ENCODE measurements around the gene PARD6G. TPM values are rescaled to one million over a fixed set of nuclear protein-coding genes. Genes with fewer than 3 reads are reported as not detected.

Gene PARD6G
- total and polyA plus RNA-seq, 2 experiments from 2014 or later: 6.9 to 18.5 TPM

DNA sequence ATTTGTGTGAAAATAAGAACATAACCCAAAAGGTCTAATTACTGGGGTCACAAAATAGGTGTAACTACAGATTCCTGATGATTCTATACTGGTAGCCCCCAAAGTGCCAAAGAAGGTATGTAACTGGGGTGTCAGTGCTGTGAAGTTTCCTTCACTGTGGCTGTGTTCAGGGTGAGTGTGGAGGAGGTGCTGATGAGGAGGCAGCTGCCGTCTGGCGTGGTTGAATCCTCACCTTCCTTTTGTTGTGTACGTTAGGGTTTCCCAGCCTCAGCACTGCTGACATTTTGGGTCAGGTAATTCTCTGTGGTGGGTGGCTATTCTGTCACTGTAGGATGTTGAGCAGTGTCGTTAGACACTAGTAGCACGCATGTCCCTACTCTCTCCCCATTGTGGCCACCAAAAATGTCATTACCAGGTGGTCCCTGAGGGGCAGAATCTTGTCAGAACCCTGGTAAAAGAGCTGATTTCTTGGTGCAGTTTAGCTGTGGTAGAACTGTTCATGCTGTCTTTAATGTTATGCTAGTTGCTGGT is 106.8 kb downstream of the PARD6G start:
- Histone ChIP-seq H2AFZ (no peak overlapping the region), H3K4me2 (no peak overlapping the region), H3K79me2 (replicated peaks; ENCODE audit: insufficient read depth) (peaks cover 15% of the 10 kb centered on the region), H3K27ac (ENCODE audit: low read depth) (no peak overlapping the region), H3K4me1 (ENCODE audit: insufficient read depth) (no peaks in the 10 kb centered on the region), H4K20me1 (replicated peaks; ENCODE audit: insufficient read depth) (peaks cover 27% of the 10 kb centered on the region), H3F3A (replicated peaks; ENCODE audit: low read depth) (no peaks in the 10 kb centered on the region; the same call in 1 of the 2 replicates), H3K27me3 (ENCODE audit: insufficient read depth) (no peaks in the 10 kb centered on the region), H3K4me3 (no peak overlapping the region), H3K36me3 (ENCODE audit: insufficient read depth) (peaks cover 11% of the 10 kb centered on the region), H3K9me2 (ENCODE audit: insufficient read depth) (no peaks in the 10 kb centered on the region)
- peaks cover 50% of the 10 kb centered on the region for H3K36me3 Mint-ChIP-seq (ENCODE audit: low read depth)
- no peak for DNase-seq (ENCODE audit: low spot score)
- 0 out of 3 replicates have a peak, but pooled peaks cover 4% of the 10 kb centered on the region for H3K4me1 Mint-ChIP-seq
- no peak for ATAC-seq
- H3K27ac Mint-ChIP-seq: no peak overlapping the region
- TF ChIP-seq CREB1 (CRISPR knock-in tag; IDR thresholded peaks at IDR 0.05; ENCODE audit: low read depth): no peak
- TF ChIP-seq NANOG (IDR thresholded peaks at IDR 0.05; ENCODE audit: borderline replicate concordance): no peak
- TF ChIP-seq, protein P1, sequence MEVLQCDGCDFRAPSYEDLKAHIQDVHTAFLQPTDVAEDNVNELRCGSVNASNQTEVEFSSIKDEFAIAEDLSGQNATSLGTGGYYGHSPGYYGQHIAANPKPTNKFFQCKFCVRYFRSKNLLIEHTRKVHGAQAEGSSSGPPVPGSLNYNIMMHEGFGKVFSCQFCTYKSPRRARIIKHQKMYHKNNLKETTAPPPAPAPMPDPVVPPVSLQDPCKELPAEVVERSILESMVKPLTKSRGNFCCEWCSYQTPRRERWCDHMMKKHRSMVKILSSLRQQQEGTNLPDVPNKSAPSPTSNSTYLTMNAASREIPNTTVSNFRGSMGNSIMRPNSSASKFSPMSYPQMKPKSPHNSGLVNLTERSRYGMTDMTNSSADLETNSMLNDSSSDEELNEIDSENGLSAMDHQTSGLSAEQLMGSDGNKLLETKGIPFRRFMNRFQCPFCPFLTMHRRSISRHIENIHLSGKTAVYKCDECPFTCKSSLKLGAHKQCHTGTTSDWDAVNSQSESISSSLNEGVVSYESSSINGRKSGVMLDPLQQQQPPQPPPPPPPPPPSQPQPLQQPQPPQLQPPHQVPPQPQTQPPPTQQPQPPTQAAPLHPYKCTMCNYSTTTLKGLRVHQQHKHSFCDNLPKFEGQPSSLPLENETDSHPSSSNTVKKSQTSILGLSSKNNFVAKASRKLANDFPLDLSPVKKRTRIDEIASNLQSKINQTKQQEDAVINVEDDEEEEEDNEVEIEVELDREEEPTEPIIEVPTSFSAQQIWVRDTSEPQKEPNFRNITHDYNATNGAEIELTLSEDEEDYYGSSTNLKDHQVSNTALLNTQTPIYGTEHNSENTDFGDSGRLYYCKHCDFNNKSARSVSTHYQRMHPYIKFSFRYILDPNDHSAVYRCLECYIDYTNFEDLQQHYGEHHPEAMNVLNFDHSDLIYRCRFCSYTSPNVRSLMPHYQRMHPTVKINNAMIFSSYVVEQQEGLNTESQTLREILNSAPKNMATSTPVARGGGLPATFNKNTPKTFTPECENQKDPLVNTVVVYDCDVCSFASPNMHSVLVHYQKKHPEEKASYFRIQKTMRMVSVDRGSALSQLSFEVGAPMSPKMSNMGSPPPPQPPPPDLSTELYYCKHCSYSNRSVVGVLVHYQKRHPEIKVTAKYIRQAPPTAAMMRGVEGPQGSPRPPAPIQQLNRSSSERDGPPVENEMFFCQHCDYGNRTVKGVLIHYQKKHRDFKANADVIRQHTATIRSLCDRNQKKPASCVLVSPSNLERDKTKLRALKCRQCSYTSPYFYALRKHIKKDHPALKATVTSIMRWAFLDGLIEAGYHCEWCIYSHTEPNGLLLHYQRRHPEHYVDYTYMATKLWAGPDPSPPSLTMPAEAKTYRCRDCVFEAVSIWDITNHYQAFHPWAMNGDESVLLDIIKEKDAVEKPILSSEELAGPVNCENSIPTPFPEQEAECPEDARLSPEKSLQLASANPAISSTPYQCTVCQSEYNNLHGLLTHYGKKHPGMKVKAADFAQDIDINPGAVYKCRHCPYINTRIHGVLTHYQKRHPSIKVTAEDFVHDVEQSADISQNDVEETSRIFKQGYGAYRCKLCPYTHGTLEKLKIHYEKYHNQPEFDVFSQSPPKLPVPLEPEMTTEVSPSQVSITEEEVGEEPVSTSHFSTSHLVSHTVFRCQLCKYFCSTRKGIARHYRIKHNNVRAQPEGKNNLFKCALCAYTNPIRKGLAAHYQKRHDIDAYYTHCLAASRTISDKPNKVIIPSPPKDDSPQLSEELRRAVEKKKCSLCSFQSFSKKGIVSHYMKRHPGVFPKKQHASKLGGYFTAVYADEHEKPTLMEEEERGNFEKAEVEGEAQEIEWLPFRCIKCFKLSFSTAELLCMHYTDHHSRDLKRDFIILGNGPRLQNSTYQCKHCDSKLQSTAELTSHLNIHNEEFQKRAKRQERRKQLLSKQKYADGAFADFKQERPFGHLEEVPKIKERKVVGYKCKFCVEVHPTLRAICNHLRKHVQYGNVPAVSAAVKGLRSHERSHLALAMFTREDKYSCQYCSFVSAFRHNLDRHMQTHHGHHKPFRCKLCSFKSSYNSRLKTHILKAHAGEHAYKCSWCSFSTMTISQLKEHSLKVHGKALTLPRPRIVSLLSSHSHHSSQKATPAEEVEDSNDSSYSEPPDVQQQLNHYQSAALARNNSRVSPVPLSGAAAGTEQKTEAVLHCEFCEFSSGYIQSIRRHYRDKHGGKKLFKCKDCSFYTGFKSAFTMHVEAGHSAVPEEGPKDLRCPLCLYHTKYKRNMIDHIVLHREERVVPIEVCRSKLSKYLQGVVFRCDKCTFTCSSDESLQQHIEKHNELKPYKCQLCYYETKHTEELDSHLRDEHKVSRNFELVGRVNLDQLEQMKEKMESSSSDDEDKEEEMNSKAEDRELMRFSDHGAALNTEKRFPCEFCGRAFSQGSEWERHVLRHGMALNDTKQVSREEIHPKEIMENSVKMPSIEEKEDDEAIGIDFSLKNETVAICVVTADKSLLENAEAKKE (CRISPR knock-in tag; IDR thresholded peaks at IDR 0.05): no peak
- TF ChIP-seq, protein P2, sequence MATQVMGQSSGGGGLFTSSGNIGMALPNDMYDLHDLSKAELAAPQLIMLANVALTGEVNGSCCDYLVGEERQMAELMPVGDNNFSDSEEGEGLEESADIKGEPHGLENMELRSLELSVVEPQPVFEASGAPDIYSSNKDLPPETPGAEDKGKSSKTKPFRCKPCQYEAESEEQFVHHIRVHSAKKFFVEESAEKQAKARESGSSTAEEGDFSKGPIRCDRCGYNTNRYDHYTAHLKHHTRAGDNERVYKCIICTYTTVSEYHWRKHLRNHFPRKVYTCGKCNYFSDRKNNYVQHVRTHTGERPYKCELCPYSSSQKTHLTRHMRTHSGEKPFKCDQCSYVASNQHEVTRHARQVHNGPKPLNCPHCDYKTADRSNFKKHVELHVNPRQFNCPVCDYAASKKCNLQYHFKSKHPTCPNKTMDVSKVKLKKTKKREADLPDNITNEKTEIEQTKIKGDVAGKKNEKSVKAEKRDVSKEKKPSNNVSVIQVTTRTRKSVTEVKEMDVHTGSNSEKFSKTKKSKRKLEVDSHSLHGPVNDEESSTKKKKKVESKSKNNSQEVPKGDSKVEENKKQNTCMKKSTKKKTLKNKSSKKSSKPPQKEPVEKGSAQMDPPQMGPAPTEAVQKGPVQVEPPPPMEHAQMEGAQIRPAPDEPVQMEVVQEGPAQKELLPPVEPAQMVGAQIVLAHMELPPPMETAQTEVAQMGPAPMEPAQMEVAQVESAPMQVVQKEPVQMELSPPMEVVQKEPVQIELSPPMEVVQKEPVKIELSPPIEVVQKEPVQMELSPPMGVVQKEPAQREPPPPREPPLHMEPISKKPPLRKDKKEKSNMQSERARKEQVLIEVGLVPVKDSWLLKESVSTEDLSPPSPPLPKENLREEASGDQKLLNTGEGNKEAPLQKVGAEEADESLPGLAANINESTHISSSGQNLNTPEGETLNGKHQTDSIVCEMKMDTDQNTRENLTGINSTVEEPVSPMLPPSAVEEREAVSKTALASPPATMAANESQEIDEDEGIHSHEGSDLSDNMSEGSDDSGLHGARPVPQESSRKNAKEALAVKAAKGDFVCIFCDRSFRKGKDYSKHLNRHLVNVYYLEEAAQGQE (IDR thresholded peaks at IDR 0.05; ENCODE audit: unreplicated experiment): no peak
- no peak for TF ChIP-seq ZNF114 (CRISPR knock-in tag; IDR thresholded peaks at IDR 0.05)
- TF ChIP-seq JUNB (IDR thresholded peaks at IDR 0.05; ENCODE audit: unreplicated experiment): no peak
- TF ChIP-seq EZH2 (IDR thresholded peaks at IDR 0.05; ENCODE audit: low read depth, unreplicated experiment): no peak
- TF ChIP-seq POLR2AphosphoS5 (IDR thresholded peaks at IDR 0.05; ENCODE audit: low read depth): no peak
- TF ChIP-seq, protein P3, sequence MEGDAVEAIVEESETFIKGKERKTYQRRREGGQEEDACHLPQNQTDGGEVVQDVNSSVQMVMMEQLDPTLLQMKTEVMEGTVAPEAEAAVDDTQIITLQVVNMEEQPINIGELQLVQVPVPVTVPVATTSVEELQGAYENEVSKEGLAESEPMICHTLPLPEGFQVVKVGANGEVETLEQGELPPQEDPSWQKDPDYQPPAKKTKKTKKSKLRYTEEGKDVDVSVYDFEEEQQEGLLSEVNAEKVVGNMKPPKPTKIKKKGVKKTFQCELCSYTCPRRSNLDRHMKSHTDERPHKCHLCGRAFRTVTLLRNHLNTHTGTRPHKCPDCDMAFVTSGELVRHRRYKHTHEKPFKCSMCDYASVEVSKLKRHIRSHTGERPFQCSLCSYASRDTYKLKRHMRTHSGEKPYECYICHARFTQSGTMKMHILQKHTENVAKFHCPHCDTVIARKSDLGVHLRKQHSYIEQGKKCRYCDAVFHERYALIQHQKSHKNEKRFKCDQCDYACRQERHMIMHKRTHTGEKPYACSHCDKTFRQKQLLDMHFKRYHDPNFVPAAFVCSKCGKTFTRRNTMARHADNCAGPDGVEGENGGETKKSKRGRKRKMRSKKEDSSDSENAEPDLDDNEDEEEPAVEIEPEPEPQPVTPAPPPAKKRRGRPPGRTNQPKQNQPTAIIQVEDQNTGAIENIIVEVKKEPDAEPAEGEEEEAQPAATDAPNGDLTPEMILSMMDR (conservative IDR thresholded peaks at IDR 0.05; ENCODE audit: low read depth in 2 of 2): no peak
- no peak for TF ChIP-seq EZH2phosphoT487 (IDR thresholded peaks at IDR 0.05; ENCODE audit: unreplicated experiment)
- TF ChIP-seq ZNF331 (CRISPR knock-in tag; IDR thresholded peaks at IDR 0.05; ENCODE audit: low read depth): no peak
- no peak for TF ChIP-seq STAT1 (IDR thresholded peaks at IDR 0.05; ENCODE audit: unreplicated experiment)
- no peak for TF ChIP-seq ETS1 (IDR thresholded peaks at IDR 0.05)
- H3K27me3 Mint-ChIP-seq (ENCODE audit: insufficient read depth, low read depth, poor library complexity): peaks cover 3% of the 10 kb centered on the region
- H3K9me3 Mint-ChIP-seq: no peaks in the 10 kb centered on the region
- H3K4me3 Mint-ChIP-seq: no peak overlapping the region
